Fibroblast of lung (primary cell): Measurements from ENCODE around the gene CFAP90. TPM values are rescaled to one million over a fixed set of nuclear protein-coding genes. Genes with fewer than 3 reads are reported as not detected.

Experiments
- DNase-seq, 2 donors: peaks; one replicate each; pipeline versions ENCODE4 v3.0.0 to v3.0.0-alpha.2; 2010; ENCODE audit warnings: low read depth in 2 of 2
- H2AFZ ChIP-seq: 2 replicates; pipeline ENCODE4 v1.5.1; 2012; ENCODE audit warnings: low read length, control low read depth, inconsistent platforms
- H3K27ac ChIP-seq: 2 replicates; pipeline ENCODE4 v1.5.1; 2011; ENCODE audit warnings: low read length, control low read depth; ENCODE audit not compliant: insufficient read depth
- H3K27me3 ChIP-seq: 2 replicates; pipeline ENCODE4 v1.5.1; 2011; ENCODE audit warnings: mild to moderate bottlenecking, low read length; ENCODE audit not compliant: control insufficient read depth, insufficient read depth
- H3K36me3 ChIP-seq: 2 replicates; pipeline ENCODE4 v1.5.1; 2011; ENCODE audit warnings: low read length; ENCODE audit not compliant: control insufficient read depth, insufficient read depth
- H3K4me1 ChIP-seq: 2 replicates; pipeline ENCODE4 v1.5.1; 2011; ENCODE audit warnings: low read length; ENCODE audit not compliant: control insufficient read depth, insufficient read depth; ENCODE audit errors: extremely low read depth
- H3K4me2 ChIP-seq: 2 replicates; pipeline ENCODE4 v1.5.1; 2011; ENCODE audit warnings: low read length, control low read depth; ENCODE audit not compliant: insufficient read depth; ENCODE audit errors: extremely low read depth
- H3K4me3 ChIP-seq, 4 experiments: fragments of 200-600 bp in 1 of 4; sonication (generic) in 1 of 4; replicated peaks in 1 of 4; 2 replicates each; pipeline ENCODE4 v1.5.1; 2011 to 2016; ENCODE audit warnings: low read length in 4 of 4, low read depth in 3 of 4, mild to moderate bottlenecking in 3 of 4, control low read depth in 2 of 4, inconsistent platforms in 1 of 4, mixed read lengths in 1 of 4; ENCODE audit not compliant: insufficient read depth in 1 of 4; ENCODE audit errors: control extremely low read depth in 1 of 4
- H3K79me2 ChIP-seq: 2 replicates; pipeline ENCODE4 v1.5.1; 2012; ENCODE audit warnings: mild to moderate bottlenecking, low read length, inconsistent platforms; ENCODE audit not compliant: control insufficient read depth, insufficient read depth
- H3K9ac ChIP-seq: 2 replicates; pipeline ENCODE4 v1.5.1; 2011; ENCODE audit warnings: mild to moderate bottlenecking, low read length, control low read depth; ENCODE audit not compliant: insufficient read depth
- H3K9me3 ChIP-seq: 2 replicates; pipeline ENCODE4 v1.5.1; 2012; ENCODE audit warnings: low read depth, low read length; ENCODE audit not compliant: control insufficient read depth, insufficient read depth
- H4K20me1 ChIP-seq: 2 replicates; pipeline ENCODE4 v1.5.1; 2011; ENCODE audit warnings: low read length; ENCODE audit not compliant: control insufficient read depth, insufficient read depth; ENCODE audit errors: extremely low read depth
- CTCF ChIP-seq, 2 donors: IDR thresholded peaks in 1 of 2; conservative IDR thresholded peaks in 1 of 2; 1 replicate in 1 of 2; 2 replicates in 1 of 2; pipeline ENCODE4 v1.5.1; 2011 to 2012; ENCODE audit warnings: low read length in 2 of 2, control low read depth in 1 of 2, inconsistent platforms in 1 of 2, low read depth in 1 of 2, mild to moderate bottlenecking in 1 of 2
- EZH2 ChIP-seq: IDR thresholded peaks from 2 replicates; pipeline ENCODE4 v1.5.1; 2012; ENCODE audit warnings: low read length, control low read depth, mild to moderate bottlenecking; ENCODE audit errors: missing control alignments
- polyA minus RNA-seq: library from RNA; depleted of rRNA, polyadenylated mRNA; stranded (reverse); fragments of >200 nt; gene quantifications from 2 replicates; pipeline ENCODE4 v1.2.3, GENCODE V29; 2011; ENCODE audit warnings: low replicate concordance
- polyA plus RNA-seq, 2 donors: library from polyadenylated mRNA; depleted of rRNA in 1 of 2; stranded (reverse) in 1 of 2; unstranded in 1 of 2; fragments of >200 nt; gene quantifications; 2 replicates each; pipeline ENCODE4 v1.2.1, GENCODE V29; 2011 to 2012; ENCODE audit warnings: missing spikeins in 1 of 2
- total RNA-seq: library from RNA; depleted of rRNA; stranded (reverse); fragments of >200 nt; gene quantifications from 2 replicates; pipeline ENCODE4 v1.2.1, GENCODE V29; 2014

The CFAP90 gene, protein sequence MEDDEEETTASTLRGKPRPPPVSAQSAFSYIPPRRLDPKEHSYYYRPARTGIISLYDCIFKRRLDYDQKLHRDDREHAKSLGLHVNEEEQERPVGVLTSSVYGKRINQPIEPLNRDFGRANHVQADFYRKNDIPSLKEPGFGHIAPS
- total RNA-seq = 0.26 TPM in 1 of 2 replicates, not detected in the other
- not detected in 2 replicates for polyA plus RNA-seq
- not detected in 2 replicates for polyA plus RNA-seq (2012)
- not detected in 2 replicates for polyA minus RNA-seq

DNA sequence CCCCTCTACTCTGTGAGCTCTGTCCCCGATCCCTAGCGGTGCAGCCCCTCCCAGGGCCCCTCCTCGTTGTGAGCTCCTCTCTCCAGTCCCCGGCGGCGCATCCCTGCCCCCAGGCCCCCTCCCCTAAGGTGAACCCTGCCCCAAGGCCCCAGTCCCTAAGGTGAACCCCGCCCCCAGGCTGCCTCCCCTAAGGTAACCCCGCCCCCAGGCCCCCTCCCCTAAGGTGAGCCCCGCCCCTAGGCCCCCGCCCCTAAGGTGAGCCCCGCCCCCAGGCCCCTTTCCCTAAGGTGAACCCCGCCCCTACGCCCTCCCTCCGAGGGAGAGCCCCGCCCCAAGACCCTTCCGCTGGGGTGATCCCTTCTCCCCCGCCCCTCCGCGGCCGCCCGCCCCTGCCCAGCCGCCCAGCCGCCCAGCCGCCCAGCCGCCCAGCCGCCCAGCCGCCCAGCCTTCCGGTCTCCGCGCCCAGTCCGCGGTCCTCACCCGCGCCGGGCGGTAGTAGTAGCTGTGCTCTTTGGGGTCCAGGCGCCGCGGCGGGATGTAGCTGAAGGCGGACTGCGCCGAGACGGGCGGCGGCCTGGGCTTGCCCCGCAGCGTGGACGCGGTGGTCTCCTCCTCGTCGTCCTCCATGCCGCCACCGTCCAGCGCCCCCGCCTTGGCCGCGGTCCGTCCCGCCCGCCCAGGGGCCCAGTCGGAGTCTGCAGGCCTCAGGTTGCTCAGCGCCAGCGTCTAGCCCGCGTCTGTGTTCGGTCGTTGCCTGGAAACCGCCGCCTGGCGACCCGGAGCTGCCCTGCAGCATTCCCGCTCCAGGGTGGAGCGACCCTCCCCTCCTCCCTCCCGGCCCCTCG lies at the start of gene CFAP90:
Gene CFAP90, minus strand, starts transcription at position 739 of the 845 bp plus-strand sequence. Its CDS starts 112 bp downstream, at position 627.
- Histone ChIP-seq H3K27ac (no peak within 1 kb of the TSS), H3K4me3 (peak within 1 kb of the TSS in 2 of 4 experiments; percentile 41 to 53), H3K4me1 (no peaks in the 10 kb centered on the region), H3K9ac (no peak within 1 kb of the TSS), H3K27me3 (peaks cover 25% of the 10 kb centered on the region), H3K9me3 (no peaks in the 10 kb centered on the region), H3K36me3 (no peaks in the 10 kb centered on the region), H2AFZ (peak within 1 kb of the TSS; percentile 59), H3K4me2 (peak within 1 kb of the TSS; percentile 58), H3K79me2 (no peaks in the 10 kb centered on the region), H4K20me1 (no peaks in the 10 kb centered on the region)
- DNase-seq = peak; percentile 38 to 62
- no peak for TF ChIP-seq EZH2
- TF ChIP-seq CTCF (conservative IDR thresholded peaks at IDR 0.05 in 1 of 2, IDR thresholded peaks at IDR 0.05 in 1 of 2; ENCODE audit: low read depth in 1 of 2, low read length in 2 of 2) = peak; percentile 15 to 48

- Histone ChIP-seq H3K4me2 (no peak overlapping the region), H3K9me3 (no peaks in the 10 kb centered on the region), H3K9ac (no peak overlapping the region), H3K4me1 (no peaks in the 10 kb centered on the region), H3K27ac (no peak overlapping the region), H3K36me3 (peaks cover 17% of the 10 kb centered on the region), H4K20me1 (no peaks in the 10 kb centered on the region), H3K27me3 (no peaks in the 10 kb centered on the region), H3K79me2 (no peaks in the 10 kb centered on the region), H2AFZ (no peak overlapping the region), H3K4me3 (no peak overlapping the region)
- DNase-seq = peak; percentile 37 to 60
- peak in 1 of 2 donors; percentile 36 for TF ChIP-seq CTCF (conservative IDR thresholded peaks at IDR 0.05 in 1 of 2, IDR thresholded peaks at IDR 0.05 in 1 of 2; ENCODE audit: low read depth in 1 of 2, low read length in 2 of 2)
- TF ChIP-seq EZH2 = no peak
Measured at GRCh38 chr5:7897014-7897600, 46.2 kb upstream of the CFAP90 start.

DNA sequence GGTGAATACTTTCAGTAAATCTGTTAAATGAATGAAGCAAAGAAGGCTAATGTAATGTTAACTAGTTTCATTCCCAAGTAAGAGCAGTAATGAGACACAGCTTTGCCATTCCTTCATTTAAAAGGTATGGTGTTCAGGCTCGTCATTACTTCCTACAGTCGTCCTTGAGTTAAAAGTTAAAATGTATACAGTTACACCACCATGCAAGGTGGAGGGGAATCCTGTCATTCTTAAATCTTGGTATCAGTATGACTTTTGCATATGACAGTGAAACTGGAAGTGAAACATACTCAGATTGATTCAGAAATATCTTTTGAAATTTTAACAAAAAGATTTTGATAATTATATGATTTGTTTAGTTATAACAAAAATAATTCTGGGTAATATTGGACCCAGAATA lies 43.9 kb upstream of the CFAP90 start:
- Histone ChIP-seq H3K27me3 (no peaks in the 10 kb centered on the region), H3K27ac (no peak overlapping the region), H3K9ac (no peak overlapping the region), H3K4me2 (no peak overlapping the region), H3K9me3 (no peaks in the 10 kb centered on the region), H3K4me3 (no peak overlapping the region), H2AFZ (no peak overlapping the region), H3K36me3 (peaks cover 22% of the 10 kb centered on the region), H4K20me1 (no peaks in the 10 kb centered on the region), H3K4me1 (no peaks in the 10 kb centered on the region), H3K79me2 (no peaks in the 10 kb centered on the region)
- no peak for TF ChIP-seq EZH2
- TF ChIP-seq CTCF (conservative IDR thresholded peaks at IDR 0.05 in 1 of 2, IDR thresholded peaks at IDR 0.05 in 1 of 2; ENCODE audit: low read depth in 1 of 2, low read length in 2 of 2) = no peak
- no peak for DNase-seq
